Neural cell (in vitro differentiated cells): ENCODE results near the gene AP1S3. TPM values are rescaled to one million over a fixed set of nuclear protein-coding genes. Genes with fewer than 3 reads are reported as not detected.

Experiments used
- H2AFZ ChIP-seq: fragments of 200-600, 300-800 bp; sonication (generic), shearing (Covaris generic); 2 replicates; pipeline ENCODE4 v1.6.0; 2014; ENCODE audit warnings: low read depth, mild to moderate bottlenecking, antibody characterized with exemption, low read length, moderate library complexity
- H3F3A ChIP-seq: fragments of 200-600 bp; shearing (Covaris generic); 2 replicates; pipeline ENCODE4 v1.6.1; 2016; ENCODE audit warnings: mild to moderate bottlenecking, moderate library complexity, mixed read lengths, antibody characterized with exemption, low read length; ENCODE audit not compliant: insufficient read depth, poor library complexity, severe bottlenecking
- H3K27ac ChIP-seq: fragments of 200-600, 300-800 bp; sonication (generic), shearing (Covaris generic); 2 replicates; pipeline ENCODE4 v1.5.1; 2014; ENCODE audit warnings: mild to moderate bottlenecking, low read length, moderate library complexity
- H3K27me3 ChIP-seq: fragments of 300-800, 200-600 bp; sonication (generic), shearing (Covaris generic); 2 replicates; pipeline ENCODE4 v1.6.0; 2014; ENCODE audit warnings: mild to moderate bottlenecking, low read depth, low read length, moderate library complexity; ENCODE audit not compliant: insufficient read depth
- H3K36me3 ChIP-seq: fragments of 300-800, 200-600 bp; sonication (generic), shearing (Covaris generic); 2 replicates; pipeline ENCODE4 v1.5.1; 2014; ENCODE audit warnings: mild to moderate bottlenecking, antibody characterized with exemption, low read length, moderate library complexity; ENCODE audit not compliant: insufficient read depth
- H3K4me2 ChIP-seq: fragments of 300-800, 200-600 bp; sonication (generic), shearing (Covaris generic); 2 replicates; pipeline ENCODE4 v1.6.0; 2014; ENCODE audit warnings: mild to moderate bottlenecking, low read length
- H3K4me3 ChIP-seq: fragments of 300-800, 200-600 bp; sonication (generic), shearing (Covaris generic); 2 replicates; pipeline ENCODE4 v1.5.1; 2014; ENCODE audit warnings: mild to moderate bottlenecking, low read length, moderate library complexity
- H3K79me2 ChIP-seq: fragments of 200-600 bp; shearing (Covaris generic); replicated peaks from 2 replicates; pipeline ENCODE4 v1.6.0; 2014; ENCODE audit warnings: mild to moderate bottlenecking, low read length, moderate library complexity; ENCODE audit not compliant: insufficient read depth
- H3K9ac ChIP-seq: fragments of 300-800, 200-600 bp; sonication (generic), shearing (Covaris generic); 2 replicates; pipeline ENCODE4 v1.6.1; 2016; ENCODE audit warnings: mild to moderate bottlenecking, low read length, mixed read lengths
- H3K9me2 ChIP-seq: fragments of 200-600 bp; shearing (Covaris generic); 2 replicates; pipeline ENCODE4 v1.6.1; 2016; ENCODE audit warnings: mild to moderate bottlenecking, low read length, mixed read lengths; ENCODE audit not compliant: insufficient read depth
- H3K9me3 ChIP-seq: fragments of 200-600, 300-800 bp; sonication (generic), shearing (Covaris generic); 2 replicates; pipeline ENCODE4 v1.6.1; 2016; ENCODE audit warnings: mild to moderate bottlenecking, mixed run types, low read length, moderate library complexity, mixed read lengths
- H4K20me1 ChIP-seq: fragments of 200-600 bp; shearing (Covaris generic); 2 replicates; pipeline ENCODE4 v1.6.1; 2016; ENCODE audit warnings: mild to moderate bottlenecking, mixed run types; ENCODE audit not compliant: insufficient read depth
- EP300 ChIP-seq: fragments of 450-650 bp; conservative IDR thresholded peaks from 2 replicates; pipeline ENCODE4 v1.6.1; 2014; ENCODE audit warnings: antibody characterized with exemption, mild to moderate bottlenecking, moderate library complexity; ENCODE audit not compliant: poor library complexity, severe bottlenecking
- EZH2 ChIP-seq: fragments of 200-600, 300-800 bp; shearing (Covaris generic), sonication (generic); IDR thresholded peaks from 2 replicates; pipeline ENCODE4 v1.6.1; 2014; ENCODE audit warnings: antibody characterized with exemption, low read length, borderline replicate concordance, mild to moderate bottlenecking; ENCODE audit not compliant: insufficient read depth, poor library complexity, severe bottlenecking
- MXI1 ChIP-seq: fragments of 450-650 bp; conservative IDR thresholded peaks from 2 replicates; pipeline ENCODE4 v1.6.1; 2014; ENCODE audit warnings: antibody characterized with exemption, mild to moderate bottlenecking; ENCODE audit not compliant: poor library complexity, severe bottlenecking
- POLR2AphosphoS5 ChIP-seq: IDR thresholded peaks from 2 replicates; pipeline ENCODE4 v1.6.1; 2012
- RAD21 ChIP-seq: fragments of 450-650 bp; conservative IDR thresholded peaks from 2 replicates; pipeline ENCODE4 v1.6.1; 2014; ENCODE audit warnings: antibody characterized with exemption, mild to moderate bottlenecking, moderate library complexity
- SMC3 ChIP-seq: fragments of 450-650 bp; conservative IDR thresholded peaks from 2 replicates; pipeline ENCODE4 v1.6.1; 2014; ENCODE audit warnings: antibody characterized with exemption, mild to moderate bottlenecking, moderate library complexity; ENCODE audit not compliant: poor library complexity
- TAF1 ChIP-seq: IDR thresholded peaks from 2 replicates; pipeline ENCODE4 v1.6.1; 2012; ENCODE audit warnings: low read depth
- polyA plus RNA-seq: library from polyadenylated mRNA; depleted of rRNA; stranded (reverse); fragments of >200 nt; gene quantifications from 2 replicates; pipeline ENCODE4 v1.2.3, GENCODE V29; 2014
- TF ChIP-seq, protein P1 (sequence below): fragments of 450-650 bp; IDR thresholded peaks from 2 replicates; pipeline ENCODE4 v1.5.1; 2014; ENCODE audit warnings: antibody characterized with exemption, mild to moderate bottlenecking, moderate library complexity; ENCODE audit not compliant: poor library complexity, severe bottlenecking
- TF ChIP-seq, protein P2 (sequence below): IDR thresholded peaks from 2 replicates; pipeline ENCODE4 v1.6.1; 2012; ENCODE audit warnings: borderline replicate concordance

AP1S3 gene
- polyA plus RNA-seq, 1 donor from 2014 or later: 2.7 TPM

DNA sequence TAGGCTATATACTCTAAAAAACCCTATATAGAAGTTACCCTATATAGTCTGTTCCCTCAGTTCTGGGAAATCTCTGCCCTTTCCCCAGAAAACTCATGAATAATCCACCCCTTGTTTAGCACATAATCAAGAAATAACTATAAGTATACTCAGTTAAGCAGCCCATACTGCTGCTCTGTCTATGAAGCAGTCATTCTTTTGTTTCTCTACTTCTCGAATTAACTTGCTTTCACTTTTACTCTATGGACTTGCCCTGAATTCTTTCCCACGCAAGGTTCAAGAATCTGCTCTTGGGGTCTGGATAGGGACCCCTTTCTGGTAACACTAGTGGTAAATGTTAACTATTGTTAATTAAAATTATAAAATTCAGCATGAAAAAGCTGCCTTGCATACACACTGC, 17.4 kb upstream of the AP1S3 start:
- H3K4me2 ChIP-seq: no peak overlapping the region
- H3K36me3 ChIP-seq: no peaks in the 10 kb centered on the region
- no peak overlapping the region for H2AFZ ChIP-seq
- no peaks in the 10 kb centered on the region for H3K9me3 ChIP-seq
- no peak overlapping the region for H3K4me3 ChIP-seq
- H4K20me1 ChIP-seq: no peaks in the 10 kb centered on the region
- no peaks in the 10 kb centered on the region for H3K27me3 ChIP-seq
- no peaks in the 10 kb centered on the region for H3K9me2 ChIP-seq
- H3K27ac ChIP-seq: no peak overlapping the region
- no peaks in the 10 kb centered on the region for H3K79me2 ChIP-seq
- no peak for TF ChIP-seq MXI1
- no peak for TF ChIP-seq POLR2AphosphoS5
- H3K9ac ChIP-seq: no peak overlapping the region
- H3F3A ChIP-seq: no peaks in the 10 kb centered on the region

DNA sequence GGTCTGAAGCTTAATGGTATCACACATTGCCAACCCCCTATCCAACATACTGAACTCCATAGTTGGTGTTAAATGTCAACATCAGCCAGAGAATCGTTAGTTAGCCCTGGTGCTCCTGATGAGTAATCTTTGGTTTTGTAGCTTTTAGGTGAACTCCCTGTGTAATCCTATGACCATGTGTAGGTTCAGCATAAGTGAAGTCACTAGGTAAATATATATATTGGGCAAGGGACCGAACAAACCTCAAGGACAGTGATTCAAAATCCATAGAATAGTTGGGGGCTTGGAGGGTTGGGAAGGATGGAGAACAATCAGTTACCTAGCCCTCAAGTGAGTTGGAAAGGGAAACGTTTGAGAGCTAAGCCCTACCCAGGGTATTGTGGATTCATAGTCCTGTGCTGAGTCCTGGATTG, 16.0 kb upstream of the AP1S3 start:
- no peaks in the 10 kb centered on the region for H3K9me3 ChIP-seq
- no peaks in the 10 kb centered on the region for H4K20me1 ChIP-seq
- no peak overlapping the region for H3K4me3 ChIP-seq
- no peak for TF ChIP-seq POLR2AphosphoS5
- no peak for TF ChIP-seq TAF1
- no peak for TF ChIP-seq EP300
- no peak for TF ChIP-seq SMC3
- TF ChIP-seq, protein P1, sequence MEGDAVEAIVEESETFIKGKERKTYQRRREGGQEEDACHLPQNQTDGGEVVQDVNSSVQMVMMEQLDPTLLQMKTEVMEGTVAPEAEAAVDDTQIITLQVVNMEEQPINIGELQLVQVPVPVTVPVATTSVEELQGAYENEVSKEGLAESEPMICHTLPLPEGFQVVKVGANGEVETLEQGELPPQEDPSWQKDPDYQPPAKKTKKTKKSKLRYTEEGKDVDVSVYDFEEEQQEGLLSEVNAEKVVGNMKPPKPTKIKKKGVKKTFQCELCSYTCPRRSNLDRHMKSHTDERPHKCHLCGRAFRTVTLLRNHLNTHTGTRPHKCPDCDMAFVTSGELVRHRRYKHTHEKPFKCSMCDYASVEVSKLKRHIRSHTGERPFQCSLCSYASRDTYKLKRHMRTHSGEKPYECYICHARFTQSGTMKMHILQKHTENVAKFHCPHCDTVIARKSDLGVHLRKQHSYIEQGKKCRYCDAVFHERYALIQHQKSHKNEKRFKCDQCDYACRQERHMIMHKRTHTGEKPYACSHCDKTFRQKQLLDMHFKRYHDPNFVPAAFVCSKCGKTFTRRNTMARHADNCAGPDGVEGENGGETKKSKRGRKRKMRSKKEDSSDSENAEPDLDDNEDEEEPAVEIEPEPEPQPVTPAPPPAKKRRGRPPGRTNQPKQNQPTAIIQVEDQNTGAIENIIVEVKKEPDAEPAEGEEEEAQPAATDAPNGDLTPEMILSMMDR: no peak
- TF ChIP-seq RAD21: no peak
- TF ChIP-seq, protein P2, sequence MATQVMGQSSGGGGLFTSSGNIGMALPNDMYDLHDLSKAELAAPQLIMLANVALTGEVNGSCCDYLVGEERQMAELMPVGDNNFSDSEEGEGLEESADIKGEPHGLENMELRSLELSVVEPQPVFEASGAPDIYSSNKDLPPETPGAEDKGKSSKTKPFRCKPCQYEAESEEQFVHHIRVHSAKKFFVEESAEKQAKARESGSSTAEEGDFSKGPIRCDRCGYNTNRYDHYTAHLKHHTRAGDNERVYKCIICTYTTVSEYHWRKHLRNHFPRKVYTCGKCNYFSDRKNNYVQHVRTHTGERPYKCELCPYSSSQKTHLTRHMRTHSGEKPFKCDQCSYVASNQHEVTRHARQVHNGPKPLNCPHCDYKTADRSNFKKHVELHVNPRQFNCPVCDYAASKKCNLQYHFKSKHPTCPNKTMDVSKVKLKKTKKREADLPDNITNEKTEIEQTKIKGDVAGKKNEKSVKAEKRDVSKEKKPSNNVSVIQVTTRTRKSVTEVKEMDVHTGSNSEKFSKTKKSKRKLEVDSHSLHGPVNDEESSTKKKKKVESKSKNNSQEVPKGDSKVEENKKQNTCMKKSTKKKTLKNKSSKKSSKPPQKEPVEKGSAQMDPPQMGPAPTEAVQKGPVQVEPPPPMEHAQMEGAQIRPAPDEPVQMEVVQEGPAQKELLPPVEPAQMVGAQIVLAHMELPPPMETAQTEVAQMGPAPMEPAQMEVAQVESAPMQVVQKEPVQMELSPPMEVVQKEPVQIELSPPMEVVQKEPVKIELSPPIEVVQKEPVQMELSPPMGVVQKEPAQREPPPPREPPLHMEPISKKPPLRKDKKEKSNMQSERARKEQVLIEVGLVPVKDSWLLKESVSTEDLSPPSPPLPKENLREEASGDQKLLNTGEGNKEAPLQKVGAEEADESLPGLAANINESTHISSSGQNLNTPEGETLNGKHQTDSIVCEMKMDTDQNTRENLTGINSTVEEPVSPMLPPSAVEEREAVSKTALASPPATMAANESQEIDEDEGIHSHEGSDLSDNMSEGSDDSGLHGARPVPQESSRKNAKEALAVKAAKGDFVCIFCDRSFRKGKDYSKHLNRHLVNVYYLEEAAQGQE: no peak
- no peak for TF ChIP-seq EZH2
- TF ChIP-seq MXI1: no peak
- H3K4me2 ChIP-seq: no peak overlapping the region
- H3K9ac ChIP-seq: no peak overlapping the region
- no peaks in the 10 kb centered on the region for H3K9me2 ChIP-seq
- H3K27me3 ChIP-seq: no peaks in the 10 kb centered on the region
- no peaks in the 10 kb centered on the region for H3K36me3 ChIP-seq
- no peaks in the 10 kb centered on the region for H3F3A ChIP-seq
- no peak overlapping the region for H3K27ac ChIP-seq
- H2AFZ ChIP-seq: no peak overlapping the region
- no peaks in the 10 kb centered on the region for H3K79me2 ChIP-seq

DNA sequence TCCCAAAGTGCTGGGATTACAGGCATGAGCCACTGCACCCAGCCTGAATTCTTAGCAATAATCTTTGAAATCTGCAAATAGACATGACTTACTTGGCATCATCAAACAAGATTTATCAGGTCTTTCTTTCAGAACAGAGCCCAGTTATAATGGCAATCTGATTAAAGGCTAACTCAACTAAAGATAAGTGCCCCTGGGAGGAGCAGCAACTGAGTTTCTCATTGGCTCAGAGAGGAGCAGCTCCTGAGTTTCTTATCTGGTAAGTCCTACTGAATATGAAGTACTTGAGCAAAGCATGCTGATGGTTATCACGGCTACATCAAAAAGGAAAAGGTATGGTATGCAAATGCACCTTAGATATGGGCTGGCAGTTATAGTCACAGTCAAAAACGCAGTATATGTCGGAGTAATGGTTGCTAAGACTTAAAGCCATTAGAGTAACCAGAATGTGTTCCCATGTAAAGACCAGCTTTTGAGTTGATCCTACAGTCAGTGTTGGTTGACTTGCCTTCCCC, 15.0 kb upstream of the AP1S3 start:
- Histone ChIP-seq H3K4me3 (no peak overlapping the region), H2AFZ (no peak overlapping the region), H3K4me2 (no peak overlapping the region), H3F3A (no peaks in the 10 kb centered on the region), H3K9me2 (no peaks in the 10 kb centered on the region), H3K27me3 (no peaks in the 10 kb centered on the region), H3K9ac (no peak overlapping the region), H3K79me2 (no peaks in the 10 kb centered on the region), H3K9me3 (no peaks in the 10 kb centered on the region), H3K27ac (no peak overlapping the region), H3K36me3 (no peaks in the 10 kb centered on the region), H4K20me1 (no peaks in the 10 kb centered on the region)
- TF ChIP-seq POLR2AphosphoS5 (no peak), MXI1 (no peak), RAD21 (no peak)
